ENCODE measurements around the gene CELSR1.

Gene CELSR1

GRCh38 chr22:46401370-46401769, 136.1 kb downstream of the CELSR1 start:
- H3K27ac ChIP-seq (replicated peaks): no peak overlapping the region
- H3K27me3 ChIP-seq (ENCODE audit: insufficient read depth, poor library complexity, severe bottlenecking): no peaks in the 10 kb centered on the region
- H3K4me3 ChIP-seq (replicated peaks; ENCODE audit: insufficient read depth, low read length): no peak overlapping the region
- no peak for DNase-seq (ENCODE audit: low read depth in 1 of 2, low spot score in 1 of 2)
- TF ChIP-seq GABPA (IDR thresholded peaks at IDR 0.05; ENCODE audit: low read depth) (no peak), POLR2AphosphoS5 (IDR thresholded peaks at IDR 0.05; ENCODE audit: low read depth) (no peak), SPI1 (IDR thresholded peaks at IDR 0.05; ENCODE audit: borderline replicate concordance, low read depth) (no peak), REST (IDR thresholded peaks at IDR 0.05; ENCODE audit: insufficient replicate concordance, low read depth) (no peak)
- TF ChIP-seq, protein P1, sequence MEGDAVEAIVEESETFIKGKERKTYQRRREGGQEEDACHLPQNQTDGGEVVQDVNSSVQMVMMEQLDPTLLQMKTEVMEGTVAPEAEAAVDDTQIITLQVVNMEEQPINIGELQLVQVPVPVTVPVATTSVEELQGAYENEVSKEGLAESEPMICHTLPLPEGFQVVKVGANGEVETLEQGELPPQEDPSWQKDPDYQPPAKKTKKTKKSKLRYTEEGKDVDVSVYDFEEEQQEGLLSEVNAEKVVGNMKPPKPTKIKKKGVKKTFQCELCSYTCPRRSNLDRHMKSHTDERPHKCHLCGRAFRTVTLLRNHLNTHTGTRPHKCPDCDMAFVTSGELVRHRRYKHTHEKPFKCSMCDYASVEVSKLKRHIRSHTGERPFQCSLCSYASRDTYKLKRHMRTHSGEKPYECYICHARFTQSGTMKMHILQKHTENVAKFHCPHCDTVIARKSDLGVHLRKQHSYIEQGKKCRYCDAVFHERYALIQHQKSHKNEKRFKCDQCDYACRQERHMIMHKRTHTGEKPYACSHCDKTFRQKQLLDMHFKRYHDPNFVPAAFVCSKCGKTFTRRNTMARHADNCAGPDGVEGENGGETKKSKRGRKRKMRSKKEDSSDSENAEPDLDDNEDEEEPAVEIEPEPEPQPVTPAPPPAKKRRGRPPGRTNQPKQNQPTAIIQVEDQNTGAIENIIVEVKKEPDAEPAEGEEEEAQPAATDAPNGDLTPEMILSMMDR (IDR thresholded peaks at IDR 0.05; ENCODE audit: insufficient read depth, low read length): no peak

DNA sequence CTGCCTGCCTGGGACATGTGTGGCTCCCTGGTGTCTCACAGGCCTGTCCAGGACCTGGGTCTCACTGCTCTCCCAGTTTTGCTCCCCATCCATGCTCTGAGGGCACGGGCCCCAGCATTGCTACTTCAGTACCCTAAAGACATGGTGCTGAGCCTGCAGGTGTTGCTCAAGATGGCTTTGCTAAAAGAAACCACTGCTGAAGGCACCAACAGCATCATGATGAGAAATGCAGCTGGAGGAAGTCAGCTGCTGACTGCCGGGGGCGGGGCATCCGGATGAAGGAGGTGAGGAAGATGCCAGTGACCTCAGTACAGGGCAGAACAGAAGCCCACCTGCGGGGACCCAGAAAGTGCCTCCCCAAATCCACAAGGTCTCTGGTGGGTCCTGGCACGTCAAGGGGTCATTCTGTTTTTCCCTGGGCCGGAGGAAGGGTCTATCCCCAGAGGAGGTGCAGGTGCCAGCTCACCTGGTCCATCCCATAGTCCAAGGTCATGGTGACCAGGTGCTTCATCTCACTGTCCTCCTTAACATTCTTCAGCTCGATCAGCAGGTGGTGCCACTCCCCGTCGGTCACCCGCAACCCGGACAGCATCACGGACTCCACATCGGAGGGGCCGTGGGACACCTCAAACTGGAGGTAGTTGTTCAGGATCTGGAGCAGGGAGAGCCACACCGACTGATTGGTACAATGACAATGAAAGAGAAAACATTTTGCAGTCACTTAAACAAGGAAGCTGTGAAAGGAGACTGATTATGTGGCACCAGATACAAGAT, 138.0 kb downstream of the CELSR1 start:
- DNase-seq (ENCODE audit: low read depth in 1 of 2, low spot score in 1 of 2): no peak
- H3K4me3 ChIP-seq (replicated peaks; ENCODE audit: insufficient read depth, low read length): no peak overlapping the region
- H3K27ac ChIP-seq (replicated peaks): no peak overlapping the region
- TF ChIP-seq POLR2AphosphoS5 (IDR thresholded peaks at IDR 0.05; ENCODE audit: low read depth) (no peak), SPI1 (IDR thresholded peaks at IDR 0.05; ENCODE audit: borderline replicate concordance, low read depth) (no peak), GABPA (IDR thresholded peaks at IDR 0.05; ENCODE audit: low read depth) (no peak)
- no peaks in the 10 kb centered on the region for H3K27me3 ChIP-seq (ENCODE audit: insufficient read depth, poor library complexity, severe bottlenecking)

GRCh38 chr22:46397951-46398350, 139.5 kb downstream of the CELSR1 start:
- H3K4me3 ChIP-seq (replicated peaks; ENCODE audit: insufficient read depth, low read length): no peak overlapping the region
- TF ChIP-seq REST (IDR thresholded peaks at IDR 0.05; ENCODE audit: insufficient replicate concordance, low read depth): no peak
- TF ChIP-seq GABPA (IDR thresholded peaks at IDR 0.05; ENCODE audit: low read depth): no peak
- TF ChIP-seq, protein P1 (IDR thresholded peaks at IDR 0.05; ENCODE audit: insufficient read depth, low read length): no peak
- no peak for TF ChIP-seq SPI1 (IDR thresholded peaks at IDR 0.05; ENCODE audit: borderline replicate concordance, low read depth)
- TF ChIP-seq POLR2AphosphoS5 (IDR thresholded peaks at IDR 0.05; ENCODE audit: low read depth): no peak
- H3K27me3 ChIP-seq (ENCODE audit: insufficient read depth, poor library complexity, severe bottlenecking): no peaks in the 10 kb centered on the region

DNA sequence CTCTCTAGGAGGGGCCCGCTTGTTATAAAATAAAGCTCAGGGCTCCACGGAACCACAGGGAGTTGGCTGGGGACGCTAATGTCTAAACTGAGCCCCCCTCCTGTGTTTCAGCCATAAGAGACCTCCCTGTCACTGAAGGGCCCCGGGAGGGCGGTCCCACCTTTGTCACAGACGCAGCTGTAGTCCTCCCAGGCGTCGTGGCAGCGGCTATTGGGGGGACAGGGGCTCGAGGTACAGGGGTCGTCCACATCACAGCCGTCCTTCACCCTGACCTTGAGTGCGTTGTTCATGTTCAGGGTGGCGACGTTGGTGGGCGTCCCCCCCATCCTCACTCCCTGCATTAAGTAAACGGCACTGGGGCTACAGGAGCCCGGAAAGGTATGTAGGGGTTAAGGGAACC, 139.9 kb downstream of the CELSR1 start:
- Histone ChIP-seq H3K27me3 (ENCODE audit: insufficient read depth, poor library complexity, severe bottlenecking) (no peaks in the 10 kb centered on the region), H3K4me3 (replicated peaks; ENCODE audit: insufficient read depth, low read length) (no peak overlapping the region)

More at GRCh38 chr22:46397951-46398350, 139.5 kb downstream of the CELSR1 start:
- H3K27ac ChIP-seq (replicated peaks): no peak overlapping the region
- no peak for DNase-seq (ENCODE audit: low read depth in 1 of 2, low spot score in 1 of 2)

More for the DNA sequence above, 139.9 kb downstream of the CELSR1 start:
- DNase-seq (ENCODE audit: low read depth in 1 of 2, low spot score in 1 of 2): no peak
- TF ChIP-seq GABPA (IDR thresholded peaks at IDR 0.05; ENCODE audit: low read depth) (no peak), REST (IDR thresholded peaks at IDR 0.05; ENCODE audit: insufficient replicate concordance, low read depth) (no peak), SPI1 (IDR thresholded peaks at IDR 0.05; ENCODE audit: borderline replicate concordance, low read depth) (no peak), POLR2AphosphoS5 (IDR thresholded peaks at IDR 0.05; ENCODE audit: low read depth) (no peak)
- TF ChIP-seq, protein P1 (IDR thresholded peaks at IDR 0.05; ENCODE audit: insufficient read depth, low read length): no peak
- no peak overlapping the region for H3K27ac ChIP-seq (replicated peaks)
